PC-3 (cell line): Measurements from ENCODE around the gene IER5L. TPM values are rescaled to one million over a fixed set of nuclear protein-coding genes. Genes with fewer than 3 reads are reported as not detected.

Experiments
- ATAC-seq: fragments of 200-7000 bp; cut with Tn5 transposase; 2 replicates; pipeline ENCODE4 v1.9.1; 2020; ENCODE audit warnings: mild to moderate bottlenecking, moderate library complexity
- BruUV-seq: library from RNA; stranded (reverse); fragments of 400-500 nt; replicated peaks from 2 replicates; lab custom pipeline; 2021; lab: Mats Ljungman, UMichigan
- CTCF ChIA-PET: fragments of 300-600 bp; sonication (Branson Sonifier 250); formaldehyde crosslinking; loops from one replicate; lab custom pipeline; 2022; ENCODE audit warnings: antibody characterized with exemption; lab: Charles Lee
- POLR2A ChIA-PET: fragments of 300-600 bp; sonication (Branson Sonifier 250); formaldehyde crosslinking; loops from one replicate; lab custom pipeline; 2022; ENCODE audit warnings: antibody characterized with exemption; ENCODE audit not compliant: unreplicated experiment; lab: Charles Lee
- DNase-seq: peaks from one replicate; pipeline ENCODE4 v3.0.0-alpha.2; 2015
- H2AFZ ChIP-seq: fragments of 300-600 bp; sonication (generic); 2 replicates; pipeline ENCODE4 v1.6.0; 2016; ENCODE audit warnings: antibody characterized with exemption, low read length
- H3F3A ChIP-seq: fragments of 300-600 bp; sonication (generic); one replicate; pipeline ENCODE4 v1.6.0; 2017; ENCODE audit warnings: antibody characterized with exemption, low read length, control low read depth, mild to moderate bottlenecking; ENCODE audit not compliant: unreplicated experiment
- H3K27ac ChIP-seq: fragments of 300-600 bp; sonication (generic); 2 replicates; pipeline ENCODE4 v1.5.1; 2016; ENCODE audit warnings: mild to moderate bottlenecking, low read length
- H3K27me3 ChIP-seq: fragments of 300-600 bp; sonication (generic); 2 replicates; pipeline ENCODE4 v1.6.1; 2016; ENCODE audit warnings: low read length, mixed read lengths
- H3K36me3 ChIP-seq: fragments of 300-600 bp; sonication (generic); 2 replicates; pipeline ENCODE4 v1.6.1; 2016; ENCODE audit warnings: low read depth, mixed run types, low read length, mixed read lengths
- H3K4me1 ChIP-seq: fragments of 300-600 bp; sonication (generic); 2 replicates; pipeline ENCODE4 v1.5.1; 2016; ENCODE audit warnings: low read length; ENCODE audit not compliant: insufficient read depth
- H3K4me2 ChIP-seq: fragments of 300-600 bp; sonication (generic); 2 replicates; pipeline ENCODE4 v1.6.0; 2016; ENCODE audit warnings: low read length
- H3K4me3 ChIP-seq: fragments of 300-600 bp; sonication (generic); 2 replicates; pipeline ENCODE4 v1.5.1; 2016; ENCODE audit warnings: mild to moderate bottlenecking, low read length, mixed read lengths
- H3K79me2 ChIP-seq: fragments of 300-600 bp; sonication (generic); 2 replicates; pipeline ENCODE4 v1.6.1; 2017; ENCODE audit warnings: low read length, mixed read lengths
- H3K9ac ChIP-seq: fragments of 300-600 bp; sonication (generic); 2 replicates; pipeline ENCODE4 v1.6.0; 2016; ENCODE audit warnings: mild to moderate bottlenecking, low read length
- H3K9me2 ChIP-seq: fragments of 300-600 bp; sonication (generic); replicated peaks from 2 replicates; pipeline ENCODE4 v1.6.1; 2016; ENCODE audit warnings: mixed run types, low read length, mixed read lengths
- H3K9me3 ChIP-seq: fragments of 300-600 bp; sonication (generic); 2 replicates; pipeline ENCODE4 v1.6.1; 2016; ENCODE audit warnings: low read length, mixed read lengths
- H4K20me1 ChIP-seq: fragments of 300-600 bp; sonication (generic); 2 replicates; pipeline ENCODE4 v1.6.1; 2016; ENCODE audit warnings: low read length, mixed read lengths
- EZH2 ChIP-seq: fragments of 300-600 bp; sonication (generic); IDR thresholded peaks from one replicate; pipeline ENCODE4 v1.6.1; 2017; ENCODE audit warnings: antibody characterized with exemption, mild to moderate bottlenecking, low read length; ENCODE audit not compliant: unreplicated experiment
- EZH2phosphoT487 ChIP-seq: fragments of 300-600 bp; sonication (generic); IDR thresholded peaks from 2 replicates; pipeline ENCODE4 v1.6.1; 2018; ENCODE audit warnings: mild to moderate bottlenecking, antibody characterized with exemption, low read length, borderline replicate concordance
- intact Hi-C: fragments of 100-400 bp; cut with micrococcal nuclease; formaldehyde crosslinking; loops from 2 replicates; pipeline ENCODE4 v1.9.0; 2023
- total RNA-seq: library from RNA; depleted of rRNA; stranded (reverse); fragments of >200 nt; gene quantifications from 2 replicates; pipeline ENCODE4 v1.2.3, GENCODE V29; 2014
- TF ChIP-seq, protein P1 (sequence below): fragments of 300-600 bp; sonication (generic); conservative IDR thresholded peaks from 2 replicates; pipeline ENCODE4 v1.5.1; 2017; ENCODE audit warnings: antibody characterized with exemption, low read depth, mild to moderate bottlenecking, low read length

Gene IER5L
- total RNA-seq, 1 experiment from 2014 or later: 46.1 TPM

DNA sequence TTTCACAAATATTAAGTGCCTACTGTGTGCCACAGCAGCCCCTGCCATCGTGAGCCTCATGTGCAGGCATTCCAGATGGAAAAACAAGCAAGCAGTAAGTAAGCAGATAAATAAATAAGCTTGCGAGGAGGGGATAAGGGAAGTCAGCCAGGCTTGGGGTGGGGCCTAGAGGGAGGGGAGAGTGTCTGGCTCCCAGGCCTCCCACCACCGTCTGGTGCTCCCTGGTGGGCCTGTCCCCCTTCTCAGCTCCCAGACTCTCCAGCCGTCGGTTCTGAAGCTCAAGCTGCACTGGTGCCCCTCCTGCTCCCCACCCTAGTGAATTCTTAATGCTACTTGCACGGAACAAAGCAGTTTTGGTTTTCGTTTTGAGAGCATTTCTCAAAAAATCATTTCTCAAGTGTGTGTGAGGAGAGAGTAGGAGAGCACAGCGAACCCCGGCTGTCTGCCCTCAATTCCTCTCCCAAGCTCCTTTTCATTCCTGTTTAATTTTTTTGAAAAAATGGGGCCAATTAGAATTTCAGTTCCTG is 6.6 kb upstream of the IER5L start:
- no peaks in the 10 kb centered on the region for H3K9me2 ChIP-seq
- no peak overlapping the region for H2AFZ ChIP-seq
- ATAC-seq (no peak), DNase-seq (no peak)
- no TSS peak for BruUV-seq
- peaks cover 6% of the 10 kb centered on the region for H3K4me1 ChIP-seq
- no peaks in the 10 kb centered on the region for H3K27me3 ChIP-seq
- H3K79me2 ChIP-seq: no peaks in the 10 kb centered on the region
- ChIA-PET CTCF (no interaction called here), POLR2A (no interaction called here)
- H4K20me1 ChIP-seq: no peaks in the 10 kb centered on the region
- H3K9ac ChIP-seq: no peak overlapping the region
- no peaks in the 10 kb centered on the region for H3K36me3 ChIP-seq
- no peaks in the 10 kb centered on the region for H3F3A ChIP-seq
- no peak overlapping the region for H3K4me3 ChIP-seq
- H3K27ac ChIP-seq: no peak overlapping the region
- intact Hi-C loops: no loop called here
- H3K4me2 ChIP-seq: no peak overlapping the region
- no peaks in the 10 kb centered on the region for H3K9me3 ChIP-seq
- TF ChIP-seq EZH2phosphoT487 (no peak), EZH2 (no peak)
- TF ChIP-seq, protein P1, sequence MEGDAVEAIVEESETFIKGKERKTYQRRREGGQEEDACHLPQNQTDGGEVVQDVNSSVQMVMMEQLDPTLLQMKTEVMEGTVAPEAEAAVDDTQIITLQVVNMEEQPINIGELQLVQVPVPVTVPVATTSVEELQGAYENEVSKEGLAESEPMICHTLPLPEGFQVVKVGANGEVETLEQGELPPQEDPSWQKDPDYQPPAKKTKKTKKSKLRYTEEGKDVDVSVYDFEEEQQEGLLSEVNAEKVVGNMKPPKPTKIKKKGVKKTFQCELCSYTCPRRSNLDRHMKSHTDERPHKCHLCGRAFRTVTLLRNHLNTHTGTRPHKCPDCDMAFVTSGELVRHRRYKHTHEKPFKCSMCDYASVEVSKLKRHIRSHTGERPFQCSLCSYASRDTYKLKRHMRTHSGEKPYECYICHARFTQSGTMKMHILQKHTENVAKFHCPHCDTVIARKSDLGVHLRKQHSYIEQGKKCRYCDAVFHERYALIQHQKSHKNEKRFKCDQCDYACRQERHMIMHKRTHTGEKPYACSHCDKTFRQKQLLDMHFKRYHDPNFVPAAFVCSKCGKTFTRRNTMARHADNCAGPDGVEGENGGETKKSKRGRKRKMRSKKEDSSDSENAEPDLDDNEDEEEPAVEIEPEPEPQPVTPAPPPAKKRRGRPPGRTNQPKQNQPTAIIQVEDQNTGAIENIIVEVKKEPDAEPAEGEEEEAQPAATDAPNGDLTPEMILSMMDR: no peak

- no peak for DNase-seq
- ChIA-PET CTCF (interaction anchor here (0.6 kb wide), 1 partner anchor 379 kb away, joined by 4 read pairs; no protein-coding TSS in a partner anchor), POLR2A (no interaction called here)
- TF ChIP-seq, protein P1: no peak
- no peak for TF ChIP-seq EZH2phosphoT487
- no peak for TF ChIP-seq EZH2
- intact Hi-C loops: no loop called here
- H2AFZ ChIP-seq: no peak overlapping the region
- H3K27ac ChIP-seq: no peak overlapping the region
- no peaks in the 10 kb centered on the region for H4K20me1 ChIP-seq
- no peak overlapping the region for H3K9ac ChIP-seq
- no peaks in the 10 kb centered on the region for H3K9me3 ChIP-seq
- H3K9me2 ChIP-seq: no peaks in the 10 kb centered on the region
- no peaks in the 10 kb centered on the region for H3K36me3 ChIP-seq
- H3K79me2 ChIP-seq: no peaks in the 10 kb centered on the region
- H3K4me2 ChIP-seq: no peak overlapping the region
- no peaks in the 10 kb centered on the region for H3F3A ChIP-seq
- H3K4me3 ChIP-seq: no peak overlapping the region
- no peak for ATAC-seq
- H3K27me3 ChIP-seq: no peaks in the 10 kb centered on the region
- H3K4me1 ChIP-seq: peaks cover 6% of the 10 kb centered on the region
- no TSS peak for BruUV-seq
These were observed 6.1 kb upstream of the IER5L start for GRCh38 chr9:129184219-129184524.

DNA sequence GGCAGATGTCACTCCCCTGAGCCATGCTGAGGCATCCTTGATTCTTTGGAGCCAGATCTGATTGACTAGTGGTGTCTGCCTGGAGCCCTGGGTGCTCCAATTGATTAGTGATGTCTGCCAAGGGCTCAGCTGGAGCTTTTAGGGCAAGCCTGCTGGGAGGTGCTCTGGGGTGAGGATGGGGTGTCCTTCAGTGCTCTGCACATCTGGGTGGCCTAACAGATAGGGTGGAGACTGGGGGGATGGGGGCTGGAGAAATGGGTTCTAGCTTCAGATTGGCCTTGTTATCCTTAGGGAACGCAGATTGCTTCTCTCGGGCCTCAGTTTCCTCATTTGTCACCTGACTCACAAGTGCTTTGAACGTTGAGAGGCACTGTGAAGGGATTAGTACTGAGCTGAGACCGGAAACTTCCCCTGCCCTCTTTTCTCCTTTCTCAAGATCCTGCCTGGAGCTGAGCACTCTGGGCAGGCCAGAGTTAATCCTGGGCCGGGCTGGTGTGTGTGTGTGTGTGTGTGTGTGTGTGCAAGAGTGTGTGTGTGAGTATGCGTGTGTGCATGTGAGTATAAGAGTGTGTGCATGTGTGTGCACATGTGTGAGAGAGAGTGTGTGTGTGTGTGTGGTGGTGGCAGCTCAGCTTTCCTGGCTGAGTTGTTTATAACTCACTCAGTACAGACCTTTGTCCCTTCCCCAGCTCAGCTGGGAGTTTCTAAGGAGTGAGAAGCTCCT is 5.6 kb upstream of the IER5L start:
- no TSS peak for BruUV-seq
- TF ChIP-seq, protein P1: no peak
- no peak for TF ChIP-seq EZH2phosphoT487
- Histone ChIP-seq H3K27me3 (no peaks in the 10 kb centered on the region), H3K9ac (no peak overlapping the region), H3K79me2 (no peaks in the 10 kb centered on the region), H3K4me1 (peaks cover 8% of the 10 kb centered on the region), H3K9me3 (no peaks in the 10 kb centered on the region), H3K27ac (no peak overlapping the region), H3K4me2 (no peak overlapping the region), H3F3A (no peaks in the 10 kb centered on the region), H3K9me2 (no peaks in the 10 kb centered on the region), H3K36me3 (no peaks in the 10 kb centered on the region), H4K20me1 (no peaks in the 10 kb centered on the region), H3K4me3 (no peak overlapping the region), H2AFZ (no peak overlapping the region)
- intact Hi-C loops: no loop called here
- ChIA-PET CTCF (interaction anchor here (0.6 to 1.0 kb wide), 2 partner anchors 10 to 379 kb away, joined by 3 to 4 read pairs; no protein-coding TSS in a partner anchor), POLR2A (no interaction called here)
- DNase-seq: no peak
- no peak for ATAC-seq
